ENCODE data around the gene MSL3B.
A peak's percentile ranks its signal among the peaks of the same experiment; 100 is the strongest.

Gene MSL3B

GRCh38 chr2:233833345-233833744 lies 34.8 kb downstream of the MSL3B start:
- DNase-seq (ENCODE audit: low read depth in 2 of 2): no peak

DNA sequence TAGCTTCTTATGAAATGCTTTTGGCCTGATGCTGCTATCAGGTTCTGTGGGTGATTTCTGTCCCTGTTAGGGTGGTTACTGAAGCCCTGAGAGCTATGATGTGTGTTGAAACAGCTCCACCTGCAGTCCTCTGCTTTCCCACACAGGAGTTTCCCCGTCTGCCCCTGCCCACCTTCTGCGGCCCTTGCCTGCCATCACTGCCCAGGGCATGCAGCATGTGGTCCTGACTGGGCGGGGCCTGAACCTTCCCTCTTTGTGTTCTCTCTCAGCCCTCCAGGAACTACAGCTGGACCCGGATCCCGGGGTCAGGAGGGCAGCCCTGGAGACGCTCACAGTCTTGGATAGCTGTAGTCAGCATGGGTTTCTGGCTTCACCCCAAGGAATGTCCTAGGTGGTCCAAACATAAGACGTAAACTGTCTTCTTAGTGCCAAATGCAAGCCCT lies 35.3 kb downstream of the MSL3B start:
- DNase-seq (ENCODE audit: low read depth in 2 of 2): peak in 1 of 2 donors; percentile 46

- no peak for DNase-seq (ENCODE audit: low read depth in 2 of 2)
Observed at GRCh38 chr2:233832414-233832813, 35.8 kb downstream of the MSL3B start.

DNA sequence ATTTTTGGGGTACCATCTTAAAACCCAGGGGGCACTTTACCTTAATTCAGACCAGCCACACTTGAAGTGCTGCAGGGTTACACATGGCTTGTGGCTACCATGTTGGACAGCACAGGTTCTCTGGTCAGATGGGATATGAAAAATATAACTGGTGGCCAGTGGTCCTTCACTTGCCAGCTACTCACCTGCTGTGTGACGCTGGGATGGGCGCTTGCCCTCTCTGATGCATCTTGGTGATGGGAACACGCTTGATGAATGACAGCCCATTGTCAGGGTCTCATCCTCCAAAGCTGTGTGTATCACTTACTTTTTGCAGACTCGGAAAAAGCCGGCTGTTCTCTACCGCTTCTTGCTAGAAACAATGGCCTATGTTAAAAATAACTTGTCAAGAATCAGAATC lies 36.3 kb downstream of the MSL3B start:
- DNase-seq (ENCODE audit: low read depth in 2 of 2): no peak

DNA sequence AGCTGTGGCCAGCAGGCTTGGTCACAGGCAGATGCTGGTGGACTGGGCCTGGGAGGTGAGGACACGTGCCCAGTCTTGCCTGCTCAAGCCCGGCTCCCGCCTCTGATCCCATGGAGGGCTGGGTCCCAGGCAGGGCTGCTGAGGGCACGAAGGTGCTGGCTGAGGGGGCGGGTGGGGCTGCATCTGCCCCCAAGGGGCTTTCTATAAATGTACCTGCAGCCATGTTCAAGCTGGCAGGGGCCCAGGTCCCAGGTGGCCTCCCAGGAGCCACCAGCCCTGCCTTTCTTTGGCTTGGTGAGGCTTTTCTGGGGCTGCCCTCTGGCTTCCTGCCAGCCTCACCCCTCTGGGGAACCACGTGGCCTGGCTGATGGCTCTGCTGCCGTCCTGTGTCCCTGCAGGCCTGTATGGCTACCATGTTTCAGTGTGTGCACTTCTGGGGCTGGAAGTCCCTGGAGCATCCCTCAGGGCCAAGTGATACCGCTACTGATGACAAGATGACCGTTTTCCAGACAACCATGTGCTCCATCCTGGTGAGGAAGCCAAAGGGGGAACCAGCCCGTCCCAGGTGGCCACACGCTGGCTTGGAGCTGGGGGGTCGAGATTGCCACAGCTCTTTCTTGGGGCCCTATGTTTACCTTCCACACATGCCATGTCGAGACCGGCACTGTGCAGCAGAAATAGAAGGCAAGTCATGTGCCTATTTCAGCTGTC lies 37.0 kb downstream of the MSL3B start:
- no peak for DNase-seq (ENCODE audit: low read depth in 2 of 2)

DNA sequence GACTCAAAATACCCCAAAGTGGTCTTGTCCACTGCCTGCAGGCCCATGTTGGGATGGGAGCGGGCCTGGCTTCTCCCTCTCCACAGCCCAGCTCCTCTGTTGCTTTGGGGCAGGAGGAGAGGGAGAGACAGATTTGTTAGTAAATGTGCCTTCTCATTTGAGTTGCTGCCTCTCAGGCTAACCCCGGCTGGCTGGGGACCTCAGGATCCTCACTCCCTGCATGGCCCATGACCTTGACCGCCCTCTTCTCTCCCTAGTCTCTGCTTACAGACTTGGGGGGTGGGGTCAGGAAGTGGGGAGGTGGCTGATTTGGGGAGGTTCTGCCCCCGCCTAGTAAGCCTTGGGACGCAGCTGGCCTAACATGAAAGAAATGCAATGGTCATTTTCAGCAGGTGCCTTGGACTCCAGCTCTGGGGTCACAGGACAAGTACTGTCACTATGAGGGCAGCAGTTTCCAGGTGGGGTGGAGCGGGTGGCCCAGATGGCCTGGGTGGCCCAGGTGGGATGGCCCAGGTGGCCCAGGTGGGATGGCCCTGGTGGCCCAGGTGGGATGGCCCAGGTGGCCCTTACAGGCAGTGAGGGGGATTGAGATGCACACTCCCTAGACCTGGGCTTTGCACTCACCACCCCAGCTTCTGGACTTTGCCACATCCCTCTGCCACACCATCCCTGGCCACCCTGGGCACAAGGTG lies 37.9 kb downstream of the MSL3B start:
- DNase-seq (ENCODE audit: low read depth in 2 of 2): no peak

GRCh38 chr2:233829193-233830110 lies 38.7 kb downstream of the MSL3B start:
- no peak for DNase-seq (ENCODE audit: low read depth in 2 of 2)

DNA sequence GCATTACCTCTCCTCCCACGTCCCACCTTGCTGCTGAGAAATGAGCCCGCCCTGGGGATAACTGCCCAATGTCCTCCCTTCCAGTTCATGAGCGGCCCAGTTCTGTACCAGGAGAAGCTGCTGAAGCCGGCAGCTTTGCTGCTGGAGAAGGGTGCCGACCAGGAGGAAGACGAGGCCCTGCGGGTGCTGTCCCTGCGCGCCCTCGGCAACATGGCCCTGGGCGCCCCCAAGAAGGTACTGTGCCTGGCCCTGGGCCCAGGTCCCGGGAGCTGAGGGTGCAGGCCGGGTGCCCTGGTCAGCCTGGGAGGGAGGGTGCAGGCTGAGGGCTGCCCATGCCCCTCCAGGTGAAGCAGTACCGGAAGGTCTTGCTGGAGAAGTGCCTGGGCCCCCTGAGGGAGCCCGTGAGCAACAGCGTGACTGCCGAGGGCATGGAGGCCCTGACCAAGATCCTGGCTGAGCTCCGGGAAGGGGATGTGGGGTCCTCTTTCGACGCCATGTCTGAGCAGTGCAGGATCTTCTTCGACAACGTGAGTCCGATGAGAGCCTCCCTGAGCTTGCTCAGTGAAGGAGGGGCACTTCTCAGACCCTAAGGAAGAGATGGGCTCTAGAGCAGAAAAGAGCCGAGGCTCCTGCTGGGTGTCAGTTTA lies 39.5 kb downstream of the MSL3B start:
- no peak for DNase-seq (ENCODE audit: low read depth in 2 of 2)

DNA sequence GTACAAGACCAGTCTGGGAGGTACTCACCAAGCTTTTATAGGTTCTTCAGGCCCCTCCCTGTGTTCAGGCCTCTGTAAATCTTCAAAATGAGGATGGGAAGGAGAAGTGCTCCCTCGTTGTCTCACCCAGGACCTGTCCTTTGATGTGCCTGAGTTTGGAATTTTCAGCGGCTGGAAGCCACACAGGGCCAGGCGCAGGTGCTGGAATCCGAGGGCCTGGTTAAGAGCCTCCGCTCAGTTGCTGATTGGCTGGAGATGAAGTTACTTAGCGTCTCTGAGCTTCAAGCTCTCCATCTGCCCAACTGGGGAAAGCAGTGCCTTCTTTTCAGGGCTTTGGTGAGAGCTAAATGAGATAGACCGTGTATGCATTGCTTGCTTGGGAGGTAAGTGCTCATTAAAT lies 43.8 kb downstream of the MSL3B start:
- no peak for DNase-seq (ENCODE audit: low read depth in 2 of 2)

DNA sequence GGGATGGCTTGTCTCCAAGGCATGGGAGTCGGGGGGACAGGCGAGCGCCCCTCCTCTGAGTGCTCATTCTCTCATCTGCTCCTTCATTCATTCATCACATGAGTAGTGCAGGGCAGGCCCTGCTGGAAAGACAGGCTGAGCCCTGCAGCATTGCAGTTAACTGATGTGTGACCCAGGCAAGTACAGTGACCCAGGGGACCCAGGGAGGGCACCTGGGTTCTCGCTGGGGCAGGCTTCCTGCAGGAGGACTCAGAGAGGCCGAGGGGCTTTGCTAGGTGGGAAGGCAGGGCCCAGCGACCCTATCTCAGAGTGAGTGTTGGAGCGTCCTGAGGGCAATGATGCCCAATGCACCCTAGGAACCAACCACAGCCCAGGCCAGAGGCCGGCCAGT lies 44.5 kb downstream of the MSL3B start:
- no peak for DNase-seq (ENCODE audit: low read depth in 2 of 2)

- DNase-seq (ENCODE audit: low read depth in 2 of 2): no peak
Observed at GRCh38 chr2:233822781-233823730, 45.1 kb downstream of the MSL3B start.

DNA sequence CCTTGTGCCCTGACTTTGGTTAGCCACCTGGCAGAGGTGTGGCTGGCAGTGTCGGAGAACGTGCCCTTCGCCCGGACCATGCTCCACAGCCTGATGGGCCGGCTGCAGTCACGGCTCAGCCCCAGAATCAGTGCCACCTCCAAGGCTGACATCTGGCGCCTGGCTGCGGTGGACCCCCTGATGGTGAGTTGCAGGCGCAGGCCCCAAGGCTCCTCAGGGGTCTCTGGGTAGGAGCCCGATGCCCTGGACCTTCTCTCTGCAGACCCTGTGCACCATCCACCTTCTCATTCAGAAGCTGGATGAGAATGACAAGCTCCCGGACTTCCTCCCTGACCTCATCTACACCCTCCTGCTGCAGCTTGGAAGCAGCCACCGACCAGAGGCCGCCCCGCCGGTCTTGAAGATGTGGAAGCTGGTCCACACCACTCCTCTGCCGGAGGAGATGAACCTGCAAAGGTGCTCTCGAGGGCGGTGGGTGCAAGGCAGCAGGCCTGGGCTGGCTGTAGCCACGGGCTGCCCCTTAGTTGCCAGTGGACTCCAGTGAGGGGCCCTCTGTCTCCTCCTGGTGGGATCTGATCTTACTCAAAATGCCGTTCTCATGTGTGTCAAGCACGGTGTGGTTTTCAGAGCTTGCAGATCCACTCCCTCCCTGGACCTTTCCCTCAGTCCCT lies 46.0 kb downstream of the MSL3B start:
- no peak for DNase-seq (ENCODE audit: low read depth in 2 of 2)

DNA sequence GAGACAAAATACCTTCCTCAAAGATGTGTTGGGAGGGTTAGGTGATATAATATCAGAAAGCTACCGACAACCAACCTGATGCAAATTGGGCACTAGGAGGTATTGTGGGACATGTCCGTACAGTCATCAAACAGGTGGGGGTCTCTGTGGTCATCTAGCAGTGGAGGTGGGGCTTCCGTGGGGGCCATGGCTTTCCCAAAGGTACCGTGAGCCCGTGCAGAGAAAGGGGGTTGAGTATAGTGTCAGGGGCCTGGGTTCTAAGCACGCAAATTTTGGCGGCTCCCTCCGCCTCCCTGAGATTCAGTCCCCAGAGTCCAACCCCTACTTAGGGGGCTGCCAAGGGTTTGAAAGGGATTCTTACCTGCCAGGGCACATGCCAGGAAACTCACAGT lies 46.5 kb downstream of the MSL3B start:
- no peak for DNase-seq (ENCODE audit: low read depth in 2 of 2)

DNA sequence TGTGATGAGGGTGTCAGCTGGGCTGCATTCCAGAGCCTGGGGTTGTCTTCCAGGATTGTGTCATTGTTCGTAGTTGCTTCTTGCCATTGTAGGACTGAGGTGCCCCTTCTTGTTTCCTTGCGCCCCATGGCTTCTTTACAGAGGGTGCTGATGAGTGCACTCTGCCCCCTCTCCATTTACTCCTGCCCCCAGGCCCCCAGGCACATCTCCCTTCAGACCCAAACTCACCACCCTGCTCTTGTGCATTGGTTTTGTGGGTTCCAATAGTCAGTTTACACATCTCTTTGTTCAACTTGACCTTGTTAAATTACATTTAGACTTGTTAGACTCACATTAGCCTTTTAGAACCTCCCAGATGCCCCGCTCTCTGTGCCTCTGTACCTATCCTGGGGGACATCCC lies 47.0 kb downstream of the MSL3B start:
- no peak for DNase-seq (ENCODE audit: low read depth in 2 of 2)

DNA sequence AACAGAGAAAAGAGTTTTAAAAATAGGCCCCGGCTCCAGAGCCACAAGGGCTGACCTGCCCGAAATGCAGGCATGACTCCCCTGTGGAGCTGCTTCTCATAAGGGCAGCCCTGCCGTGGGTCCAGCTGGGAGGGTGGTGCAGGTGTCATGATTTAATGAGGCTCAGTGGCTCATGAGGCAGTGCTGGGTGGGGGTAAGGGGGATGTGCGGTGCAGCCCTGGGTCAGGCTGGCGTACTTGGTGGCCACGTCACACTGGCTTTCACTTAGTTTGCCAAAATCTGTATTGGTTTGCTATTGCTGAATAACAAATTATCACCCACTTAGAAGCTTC lies 47.4 kb downstream of the MSL3B start:
- DNase-seq (ENCODE audit: low read depth in 2 of 2): no peak

DNA sequence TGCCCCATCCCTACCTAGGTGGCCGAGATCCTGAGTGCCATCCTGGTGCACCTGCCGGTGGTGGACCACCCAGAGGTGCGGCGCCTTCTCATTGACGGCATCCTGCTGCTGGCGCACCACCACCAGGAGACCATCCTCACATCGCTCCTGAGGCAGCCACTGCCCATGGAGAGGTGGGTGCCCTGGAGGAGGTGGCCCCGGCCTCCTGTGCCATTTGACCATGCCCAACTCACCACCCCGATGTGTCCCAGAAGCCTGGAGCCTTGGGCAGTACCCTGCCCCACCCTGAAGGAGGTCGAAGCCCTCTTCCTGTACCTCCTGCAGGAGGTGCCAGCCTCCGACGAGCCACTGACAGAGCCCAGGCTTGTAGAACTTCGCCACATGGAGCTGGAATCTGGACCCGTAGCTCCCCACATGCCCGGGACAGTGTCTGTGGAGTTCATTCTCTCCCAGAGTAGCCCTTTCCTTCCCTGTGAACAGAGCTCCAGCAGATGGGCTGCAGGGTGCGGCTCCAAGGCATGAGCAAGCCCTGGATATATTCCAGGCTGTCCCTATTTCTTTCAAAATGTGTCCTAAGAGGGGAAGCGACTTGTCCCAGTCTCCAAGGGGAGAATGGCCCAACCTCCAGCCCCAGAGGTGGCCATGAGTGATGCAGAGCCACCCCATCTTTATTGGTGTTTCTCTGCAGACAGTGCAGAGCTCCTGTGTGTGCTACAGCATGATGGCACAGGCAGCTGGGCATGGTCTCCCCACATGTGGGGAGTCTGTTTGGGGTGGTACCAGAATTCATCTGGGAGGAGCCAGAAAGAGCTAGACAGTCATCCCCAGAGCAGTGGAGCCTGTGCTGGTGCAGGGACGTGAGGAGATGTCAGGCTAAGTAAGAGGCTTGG lies 48.1 kb downstream of the MSL3B start:
- DNase-seq (ENCODE audit: low read depth in 2 of 2): no peak

- no peak for DNase-seq (ENCODE audit: low read depth in 2 of 2)
Observed at GRCh38 chr2:233818639-233819621, 49.3 kb downstream of the MSL3B start.

Measured in dermis microvascular lymphatic vessel endothelial cell (primary cell).